ENCODE results near the gene NDUFS6.

NDUFS6 gene

GRCh38 chr5:1799602-1800471 lies 1.4 kb upstream of the NDUFS6 start, which contains the start of gene MRPL36:
TSS of gene MRPL36 (minus strand) at chr5:1799837. CDS start at chr5:1798935, 902 bp downstream.
- peak within 1 kb of the TSS; percentile 73 for H3K4me3 ChIP-seq (ENCODE audit: low read depth, low read length)
- H3K27ac ChIP-seq = peak within 1 kb of the TSS; percentile 82
- no peak for TF ChIP-seq CTCF (IDR thresholded peaks at IDR 0.05; ENCODE audit: low read depth, low read length)
- peak; percentile 96 for DNase-seq
- no peaks in the 10 kb centered on the region for H3K27me3 ChIP-seq (ENCODE audit: insufficient read depth, low read depth, severe bottlenecking)
- no peaks in the 10 kb centered on the region for H3K9me3 ChIP-seq (ENCODE audit: severe bottlenecking)
- H3K36me3 ChIP-seq = peaks cover 49% of the 10 kb centered on the region

- peak overlapping the region; percentile 82 for H3K27ac ChIP-seq
These were observed 560 bp upstream of the NDUFS6 start for GRCh38 chr5:1800472-1801221.

GRCh38 chr5:1801967-1802295 lies 724 bp downstream of the NDUFS6 start:
- Histone ChIP-seq H3K4me3 (ENCODE audit: low read depth, low read length) (peak overlapping the region; percentile 73), H3K36me3 (peaks cover 64% of the 10 kb centered on the region), H3K9me3 (ENCODE audit: severe bottlenecking) (no peaks in the 10 kb centered on the region), H3K27me3 (ENCODE audit: insufficient read depth, low read depth, severe bottlenecking) (no peaks in the 10 kb centered on the region), H3K27ac (peak overlapping the region; percentile 82)
- TF ChIP-seq CTCF (IDR thresholded peaks at IDR 0.05; ENCODE audit: low read depth, low read length) = no peak
- peak; percentile 71 for DNase-seq

More at GRCh38 chr5:1800472-1801221, 560 bp upstream of the NDUFS6 start:
- peak overlapping the region; percentile 73 for H3K4me3 ChIP-seq (ENCODE audit: low read depth, low read length)
- no peaks in the 10 kb centered on the region for H3K9me3 ChIP-seq (ENCODE audit: severe bottlenecking)
- peaks cover 57% of the 10 kb centered on the region for H3K36me3 ChIP-seq
- DNase-seq = no peak
- TF ChIP-seq CTCF (IDR thresholded peaks at IDR 0.05; ENCODE audit: low read depth, low read length) = no peak
- no peaks in the 10 kb centered on the region for H3K27me3 ChIP-seq (ENCODE audit: insufficient read depth, low read depth, severe bottlenecking)

- Histone ChIP-seq H3K4me3 (ENCODE audit: low read depth, low read length) (no peak overlapping the region), H3K27ac (no peak overlapping the region), H3K36me3 (peaks cover 64% of the 10 kb centered on the region), H3K27me3 (ENCODE audit: insufficient read depth, low read depth, severe bottlenecking) (no peaks in the 10 kb centered on the region), H3K9me3 (ENCODE audit: severe bottlenecking) (no peaks in the 10 kb centered on the region)
- no peak for TF ChIP-seq CTCF (IDR thresholded peaks at IDR 0.05; ENCODE audit: low read depth, low read length)
- no peak for DNase-seq
These were observed 2.0 kb downstream of the NDUFS6 start for GRCh38 chr5:1803192-1803591.

- Histone ChIP-seq H3K4me3 (ENCODE audit: low read depth, low read length) (no peak overlapping the region), H3K27ac (no peak overlapping the region), H3K36me3 (peaks cover 69% of the 10 kb centered on the region), H3K27me3 (ENCODE audit: insufficient read depth, low read depth, severe bottlenecking) (no peaks in the 10 kb centered on the region), H3K9me3 (ENCODE audit: severe bottlenecking) (no peaks in the 10 kb centered on the region)
- no peak for DNase-seq
- no peak for TF ChIP-seq CTCF (IDR thresholded peaks at IDR 0.05; ENCODE audit: low read depth, low read length)
These were observed 2.9 kb downstream of the NDUFS6 start for GRCh38 chr5:1804001-1804690.

Data from WERI-Rb-1 (cell line).